Activated CD4-positive, alpha-beta T cell treated with anti-CD3 and anti-CD28 coated beads, Interleukin-2, Interleukin-4, amounts not matched to agents 100 ng/mL and 50 ng/mL, durations not matched to agents 16 hours and 8 hours (primary cell): Measurements from ENCODE around the gene RBM47.
A peak's percentile ranks its signal among the peaks of the same experiment; 100 is the strongest.
"Not testable (repeated sequence)": the region's sequence is repeated elsewhere in the genome, so short reads cannot be mapped to it uniquely, and the experiment has no call there.

Source experiments
- DNase-seq: peaks from one replicate; pipeline ENCODE4 v3.0.0-alpha.2; 2020; ENCODE audit warnings: low spot score

Gene RBM47

DNA sequence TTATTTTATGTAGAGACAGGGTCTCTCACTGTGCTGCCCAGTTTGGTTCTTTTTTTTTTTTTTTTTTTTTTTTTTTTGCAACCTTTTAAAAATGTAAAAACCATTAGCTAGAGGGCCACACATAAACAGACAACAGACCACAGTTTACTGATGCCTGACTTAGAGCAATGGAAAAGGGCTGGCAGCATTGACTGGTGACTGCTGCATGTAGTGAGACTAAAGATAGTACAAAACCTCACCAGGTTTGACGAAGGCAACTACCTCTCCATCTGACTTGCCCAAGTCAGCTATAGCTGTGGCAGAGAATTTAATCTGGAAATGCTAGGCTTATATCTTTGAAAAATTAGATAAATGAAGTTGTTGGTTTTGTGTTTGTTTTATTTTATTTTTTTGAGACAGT lies 102.9 kb downstream of the RBM47 start:
- DNase-seq, result no peak

DNA sequence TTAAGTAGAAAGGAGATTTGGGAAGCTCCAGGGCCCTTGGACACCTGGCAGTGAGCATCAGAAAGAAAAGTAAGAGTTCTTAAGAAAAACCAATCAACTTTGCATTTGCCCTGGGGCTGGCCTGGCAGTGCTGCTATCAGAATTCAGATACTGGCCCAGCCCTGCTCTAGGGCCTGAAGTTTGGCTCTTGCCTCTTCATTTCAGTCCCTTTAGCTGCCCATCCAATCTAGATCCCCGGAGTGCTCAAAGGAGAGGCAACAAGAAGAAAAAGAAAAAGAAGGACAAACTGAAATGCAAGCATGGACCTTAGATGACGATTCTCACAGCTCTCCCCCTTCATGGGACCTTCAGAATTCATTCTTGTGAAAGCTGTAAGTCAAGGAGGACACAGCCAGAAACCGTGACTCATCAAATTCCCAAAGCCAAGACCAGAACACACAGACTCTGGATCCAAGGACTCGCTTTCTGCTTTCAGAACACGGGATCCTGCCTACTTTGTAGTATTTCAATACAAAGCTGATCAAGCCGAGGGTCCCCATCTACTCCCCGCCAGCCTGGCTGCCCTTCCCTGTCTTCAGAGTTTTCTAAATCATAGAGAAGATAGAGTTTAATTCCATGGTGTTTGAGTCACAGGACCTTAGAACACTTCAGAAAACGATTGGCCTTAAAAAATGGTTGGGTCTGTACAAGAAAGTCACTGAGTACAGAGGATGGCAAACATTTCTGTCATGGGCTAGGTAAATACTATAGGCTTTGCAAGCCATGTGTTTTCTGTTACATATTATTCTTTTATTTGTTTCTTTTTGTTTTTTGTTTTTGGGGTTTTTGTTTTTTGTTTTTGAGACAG lies 103.7 kb downstream of the RBM47 start:
- no peak for DNase-seq

DNA sequence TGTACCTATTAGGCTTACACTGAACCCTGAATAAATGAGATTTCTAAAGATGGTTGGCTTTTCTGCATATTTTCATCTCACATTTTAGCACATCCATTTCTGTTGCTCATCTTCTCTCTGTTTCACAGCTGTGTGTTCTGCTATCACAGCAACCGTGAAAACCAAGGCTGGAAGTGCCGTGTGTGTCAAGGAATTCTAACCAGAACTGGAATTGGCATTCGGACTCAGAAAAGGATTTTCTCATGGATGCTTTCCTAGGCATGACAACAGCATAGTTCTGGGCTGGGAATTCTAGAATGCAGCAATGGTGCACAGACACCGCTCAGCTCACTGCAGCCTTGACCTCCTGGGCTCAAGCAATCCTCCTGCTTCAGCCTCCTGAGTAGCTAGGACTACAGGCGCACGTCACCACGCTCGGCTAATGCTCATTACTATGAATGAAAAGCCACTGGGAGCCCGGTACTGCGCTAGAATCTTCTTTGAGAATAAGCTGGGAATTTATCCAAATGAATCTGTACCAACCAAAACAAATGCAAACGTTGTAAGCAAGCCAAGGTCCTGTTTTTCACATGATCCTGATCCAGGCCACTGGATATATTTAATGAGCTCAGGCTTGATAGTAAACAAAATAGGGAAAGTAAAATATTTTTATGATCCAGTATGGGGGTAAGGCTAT lies 105.2 kb downstream of the RBM47 start:
- DNase-seq, result no peak

DNA sequence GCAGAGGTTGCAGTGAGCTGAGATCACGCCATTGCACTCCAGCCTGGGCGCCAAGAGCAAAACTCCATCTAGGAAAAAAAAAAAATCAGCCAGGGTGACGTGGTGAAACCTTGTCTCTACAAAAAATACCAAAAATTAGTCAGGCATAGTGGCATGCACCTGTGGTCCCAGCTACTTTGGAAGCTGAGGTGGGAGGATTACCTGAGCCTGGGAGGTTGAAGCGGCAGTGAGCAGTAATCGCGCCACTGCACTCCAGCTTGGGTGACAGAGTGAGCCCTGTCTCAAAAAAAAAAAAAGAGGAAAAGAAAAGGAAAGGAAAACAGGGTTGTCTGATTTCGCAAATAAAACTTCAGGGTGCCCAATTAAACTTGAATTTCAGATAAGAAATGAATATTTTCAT lies 106.1 kb downstream of the RBM47 start:
- no peak for DNase-seq

DNA sequence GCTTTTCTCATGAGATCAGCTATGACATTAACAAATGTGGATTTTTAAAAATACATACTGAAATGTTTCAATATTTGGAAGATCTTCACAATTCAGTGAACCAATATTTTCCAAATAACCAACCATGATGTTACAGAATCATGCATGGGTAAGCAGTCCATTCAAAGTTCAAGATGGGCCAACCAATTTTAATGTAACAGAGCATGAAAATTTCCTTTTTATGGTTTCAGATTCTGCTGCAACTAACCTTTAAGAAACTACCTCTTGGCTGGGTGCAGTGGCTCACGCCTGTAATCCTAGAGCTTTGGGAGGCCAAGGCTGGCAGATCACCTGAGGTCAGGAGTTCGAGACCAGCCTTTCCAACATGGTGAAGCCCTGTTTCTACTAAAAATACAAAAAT lies 107.7 kb downstream of the RBM47 start:
- no peak for DNase-seq

DNA sequence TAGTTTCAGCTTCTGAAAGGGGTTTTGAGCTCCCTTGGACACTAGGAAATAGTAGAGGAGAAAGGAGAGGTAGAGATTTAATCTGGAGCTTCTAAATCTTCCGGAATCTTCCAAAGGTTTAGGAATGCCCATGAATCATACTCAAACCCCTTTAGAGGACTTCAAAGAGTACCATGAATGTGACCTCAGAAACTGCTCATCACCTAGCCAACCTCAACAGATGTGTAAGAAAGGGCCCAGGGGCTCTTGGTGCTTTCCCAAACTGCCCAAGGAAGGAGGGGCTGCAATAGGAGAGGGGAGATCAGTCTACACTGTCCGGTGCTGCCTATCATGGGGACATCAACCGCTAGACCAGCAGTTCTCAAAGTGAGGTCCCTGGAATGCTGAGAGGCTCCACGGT lies 109.1 kb downstream of the RBM47 start:
- no peak for DNase-seq

DNA sequence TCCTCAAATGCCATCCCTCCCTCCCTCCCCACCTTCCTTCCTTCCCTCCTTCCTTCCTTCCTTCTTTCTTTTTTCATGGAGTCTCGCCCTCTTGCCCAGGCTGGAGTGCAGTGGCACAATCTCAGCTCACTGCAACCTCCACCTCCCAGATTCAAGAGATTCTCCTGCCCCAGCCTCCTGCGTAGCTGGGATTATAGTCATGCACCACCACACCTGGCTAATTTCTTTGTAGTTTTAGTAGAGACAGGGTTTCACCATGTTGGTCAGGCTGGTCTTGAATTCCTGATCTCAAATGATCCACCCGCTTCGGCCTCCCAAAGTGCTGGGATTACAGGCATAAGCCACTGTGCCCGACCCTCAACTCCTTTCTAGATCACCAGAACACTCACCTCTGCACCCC lies 112.6 kb downstream of the RBM47 start:
- not testable (repeated sequence) for DNase-seq

DNA sequence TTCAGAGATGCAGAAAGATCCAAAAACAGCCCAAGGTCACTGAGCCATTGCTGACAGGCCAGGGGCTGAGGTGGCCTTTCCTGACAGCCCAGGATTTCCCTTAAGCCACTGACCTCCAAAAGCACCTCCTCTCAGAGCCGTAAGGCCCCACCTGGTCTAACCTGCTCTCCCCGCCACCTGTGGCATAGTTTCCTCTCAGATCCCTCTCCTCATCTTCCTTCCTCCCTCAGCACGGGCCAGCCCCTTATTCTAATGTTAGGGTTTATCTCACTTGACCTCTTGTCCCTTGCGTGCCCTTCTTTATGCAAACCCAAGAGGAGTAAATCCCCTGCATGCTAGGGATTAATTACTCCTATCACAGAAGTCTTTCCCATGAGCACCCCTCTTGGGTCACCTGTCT lies 113.0 kb downstream of the RBM47 start:
- DNase-seq, result no peak

DNA sequence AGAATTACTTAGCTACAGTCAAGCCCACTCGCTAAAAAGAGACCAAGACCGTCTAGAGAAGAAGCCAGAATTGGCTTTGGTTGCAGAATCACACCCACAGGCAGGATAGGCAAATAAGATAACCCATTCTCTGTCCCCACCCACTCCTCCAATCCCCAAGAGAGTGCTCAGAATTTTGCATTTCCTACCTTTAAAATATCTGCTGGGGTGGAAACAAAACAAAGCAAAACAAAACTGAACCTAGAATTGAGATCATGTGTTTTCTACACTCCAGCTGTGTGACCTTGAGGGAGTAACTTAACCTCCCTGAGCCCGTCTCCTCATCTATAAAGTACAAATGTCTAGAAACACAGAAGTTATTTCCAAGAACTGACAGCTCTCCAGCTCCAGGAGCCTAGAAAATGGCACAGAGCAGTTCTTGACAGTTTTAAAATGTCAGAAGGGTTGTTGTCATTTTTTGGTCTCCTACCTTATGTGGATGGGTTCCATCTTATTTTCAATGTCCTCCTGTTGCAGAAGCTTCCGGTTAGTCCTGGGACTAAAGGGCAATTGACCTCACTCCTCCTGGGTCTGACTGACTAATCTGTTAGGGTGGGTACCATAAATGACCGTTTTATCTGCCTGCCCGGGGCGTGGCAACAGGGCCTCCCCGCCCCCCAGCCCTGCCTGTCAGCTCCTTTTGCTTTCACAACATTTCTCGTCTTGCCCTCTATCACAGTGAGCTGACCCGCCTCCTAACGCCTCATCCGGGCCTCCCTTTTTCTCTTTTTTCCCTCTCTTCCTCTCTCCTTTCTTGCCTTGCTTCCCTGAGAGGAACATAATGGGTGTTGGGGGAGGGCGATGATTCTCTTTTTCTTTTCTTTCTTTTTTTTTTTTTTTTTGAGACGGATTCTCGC lies 114.0 kb downstream of the RBM47 start:
- DNase-seq, result no peak

DNA sequence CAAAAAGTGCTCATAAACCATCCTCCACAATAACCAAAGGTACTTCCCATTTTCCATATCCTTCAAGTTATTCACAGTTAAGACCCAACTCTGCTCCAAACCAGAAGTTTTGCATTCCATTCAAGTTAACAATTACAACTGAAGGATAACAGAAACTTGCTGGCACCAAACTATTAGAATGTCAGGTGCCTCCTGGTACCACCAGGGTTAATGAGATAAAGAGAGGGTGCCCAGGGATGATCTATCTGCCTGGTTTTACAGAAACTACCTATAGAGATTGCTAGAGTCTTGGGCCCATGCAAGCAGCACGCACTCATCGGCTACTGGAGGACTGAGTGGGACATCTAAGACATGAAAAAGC lies 114.6 kb downstream of the RBM47 start:
- DNase-seq, result no peak

DNA sequence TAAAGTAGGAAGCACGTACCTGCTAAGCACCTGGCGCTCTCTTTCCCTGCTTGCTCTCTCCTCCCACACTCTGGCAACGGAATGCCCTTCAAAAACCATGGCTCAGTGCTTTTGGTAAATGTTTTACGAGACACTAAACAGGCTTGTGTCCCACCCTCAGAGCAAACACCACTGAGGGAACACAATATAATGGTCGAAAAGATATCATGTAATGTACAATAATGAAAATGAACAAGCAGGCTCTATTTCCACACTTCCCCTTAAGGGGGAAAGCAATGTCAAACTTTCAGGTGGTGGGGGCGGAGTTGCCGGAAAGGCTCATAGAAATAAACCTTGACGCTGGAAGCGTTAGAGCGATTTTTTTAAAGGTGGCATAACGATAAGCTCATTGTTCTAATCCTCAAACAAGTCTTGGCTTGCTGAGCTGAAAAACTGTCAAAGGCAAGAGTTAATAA lies 115.1 kb downstream of the RBM47 start:
- no peak for DNase-seq

DNA sequence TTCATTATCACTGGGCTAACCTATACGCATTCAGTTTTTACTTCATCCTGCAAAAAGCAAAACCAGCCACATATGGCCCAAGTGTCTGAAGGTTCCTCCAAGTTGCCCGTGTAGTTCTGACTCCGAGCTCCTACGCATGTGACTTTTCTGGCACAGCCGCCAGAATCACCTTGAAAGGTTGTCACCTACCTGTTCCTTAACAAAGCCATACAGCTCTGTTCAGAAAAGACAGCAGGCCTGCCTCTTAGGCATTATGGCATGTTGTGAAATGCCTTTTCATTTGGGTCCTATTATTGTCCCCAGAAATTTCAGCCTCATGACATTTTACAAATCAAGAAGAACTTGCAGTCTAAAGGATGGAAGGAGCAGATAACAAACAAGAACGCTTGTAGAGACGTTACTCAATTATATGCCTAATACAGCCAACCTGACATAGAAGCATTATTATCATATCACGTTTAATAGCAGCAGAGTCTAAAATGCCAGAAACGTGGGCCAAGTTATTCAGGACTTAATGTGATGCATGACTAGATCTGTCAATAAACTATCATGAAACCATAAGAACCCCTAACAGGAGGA lies 118.5 kb downstream of the RBM47 start:
- DNase-seq, result no peak

DNA sequence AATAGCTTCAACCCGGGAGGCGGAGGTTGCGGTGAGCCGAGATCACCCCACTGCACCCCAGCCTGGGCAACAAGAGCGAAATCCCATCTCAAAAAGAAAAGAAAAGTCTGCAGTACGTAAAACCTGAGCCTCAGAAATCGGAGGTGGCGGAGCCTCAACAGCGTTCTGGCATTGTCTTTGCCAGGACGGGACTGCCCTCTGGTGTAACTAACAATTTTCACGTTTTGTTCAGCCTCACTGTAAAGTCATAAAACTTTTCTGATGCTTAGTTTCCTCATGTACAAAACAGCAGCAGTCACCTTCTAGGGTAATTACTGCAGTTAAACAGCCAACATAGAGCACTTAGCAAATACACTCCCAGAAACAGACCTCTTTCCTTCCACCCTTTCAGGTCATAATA lies 121.7 kb downstream of the RBM47 start:
- no peak for DNase-seq

DNA sequence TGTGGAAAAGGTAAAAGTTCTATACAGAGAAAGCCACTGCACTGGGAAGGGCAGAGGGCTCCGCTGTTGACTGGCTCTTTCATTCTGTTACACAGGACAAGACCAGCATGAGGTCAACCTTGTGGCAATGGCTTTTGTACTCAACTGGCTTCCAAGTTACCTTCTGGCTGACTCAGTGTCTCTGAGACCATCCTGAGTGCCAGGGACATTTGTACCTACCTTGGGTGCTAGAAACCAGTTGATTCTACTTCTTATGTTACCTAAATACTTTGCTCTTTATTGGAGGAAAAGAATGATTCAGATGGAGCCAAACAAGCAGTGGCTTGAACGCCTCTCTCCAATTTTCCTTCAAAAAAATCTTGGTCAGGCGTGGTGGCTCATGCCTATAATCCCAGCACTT lies 123.2 kb downstream of the RBM47 start:
- DNase-seq, result no peak

DNA sequence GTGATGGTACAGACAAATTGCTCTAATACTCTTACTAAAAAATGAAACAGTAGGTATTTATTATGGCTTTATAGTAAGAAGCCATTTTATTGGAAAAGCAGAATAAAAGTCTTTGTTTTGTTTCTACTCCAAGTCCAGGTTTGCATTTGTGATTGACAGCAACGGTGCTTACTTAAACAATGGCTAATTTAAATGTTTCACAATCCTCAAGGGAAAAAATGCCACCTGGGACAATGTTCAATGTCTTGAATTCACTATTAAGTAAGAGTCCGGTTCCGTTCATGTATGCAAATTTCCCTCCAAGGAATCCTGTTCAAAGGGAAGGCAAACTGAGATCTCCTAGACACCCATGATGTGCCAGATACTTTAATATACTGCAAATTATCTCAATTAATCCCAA lies 123.6 kb downstream of the RBM47 start:
- no peak for DNase-seq

DNA sequence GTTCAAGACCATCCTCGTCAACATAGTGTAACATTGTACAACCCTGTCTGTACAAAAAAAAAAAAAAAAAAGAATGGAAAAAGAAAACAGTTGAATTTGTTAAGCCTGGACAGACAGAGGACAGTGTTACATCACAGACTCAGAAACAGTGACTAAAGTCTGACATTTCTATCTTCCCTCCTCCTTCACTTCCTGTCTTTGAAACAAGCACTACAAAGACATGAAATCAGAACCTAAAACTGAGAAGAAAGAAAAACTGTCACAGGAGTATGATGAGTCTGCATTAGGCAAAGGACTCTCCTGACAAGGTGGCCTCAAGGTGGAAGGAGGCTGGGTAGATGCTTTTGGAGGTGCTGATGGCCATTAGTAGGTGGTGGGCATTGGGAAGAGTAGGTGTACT lies 126.7 kb downstream of the RBM47 start:
- DNase-seq, result peak; percentile 29

DNA sequence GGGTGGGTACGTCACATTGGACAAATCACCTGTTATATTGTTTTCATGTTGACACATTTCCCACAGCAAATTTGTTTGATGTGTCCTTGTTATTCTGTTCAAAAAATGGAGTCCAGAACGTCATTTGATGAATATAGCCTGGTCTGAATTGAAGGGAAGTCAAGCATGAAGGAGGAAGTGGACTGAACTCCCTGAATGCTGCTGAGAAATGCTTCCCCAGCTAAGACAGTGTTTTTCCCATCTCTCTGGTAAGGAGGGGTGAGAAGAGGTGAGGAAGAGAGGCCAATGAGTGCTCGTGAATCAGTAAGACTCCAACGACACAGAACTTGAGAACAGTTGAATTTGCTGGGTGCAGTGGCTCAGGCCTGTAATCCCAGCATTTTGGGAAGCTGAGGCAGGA lies 127.4 kb downstream of the RBM47 start:
- no peak for DNase-seq

DNA sequence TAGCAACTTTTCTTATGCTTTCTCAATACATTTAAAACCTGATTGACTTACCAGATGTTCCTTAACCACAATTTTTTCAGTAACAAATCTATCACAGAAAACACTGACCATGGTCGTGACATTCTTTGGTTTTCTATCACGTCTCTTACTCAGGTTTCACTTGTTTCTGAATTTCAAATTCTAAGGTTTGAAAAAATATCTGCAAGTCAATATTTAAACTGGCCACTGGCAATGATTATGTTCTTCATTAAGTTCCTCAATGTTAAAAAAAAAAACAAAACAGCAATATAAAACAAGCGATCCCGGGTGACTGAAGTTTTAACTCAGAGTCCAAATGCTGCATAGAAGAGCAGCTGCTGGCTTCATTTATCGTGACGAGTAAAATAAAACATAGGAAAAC lies 128.9 kb downstream of the RBM47 start:
- DNase-seq, result no peak

DNA sequence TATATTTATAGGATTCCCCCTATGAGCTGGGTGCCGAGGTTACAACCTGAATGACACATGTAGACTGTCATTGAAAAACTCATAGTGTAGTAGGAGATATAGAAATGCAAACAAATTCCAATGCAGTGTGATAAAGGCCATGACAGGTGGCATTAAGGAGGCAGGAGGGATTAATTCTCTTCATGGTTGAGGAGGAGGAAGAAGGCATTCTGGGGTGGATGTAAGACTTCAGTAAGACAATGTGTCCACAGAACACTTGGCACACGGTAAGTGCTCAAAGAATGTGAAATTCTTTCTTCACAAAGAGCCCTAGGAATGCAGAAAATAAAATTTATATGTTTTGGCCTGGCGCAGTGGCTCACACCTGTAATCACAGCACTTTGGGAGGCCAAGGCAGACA lies 136.5 kb downstream of the RBM47 start:
- no peak for DNase-seq

DNA sequence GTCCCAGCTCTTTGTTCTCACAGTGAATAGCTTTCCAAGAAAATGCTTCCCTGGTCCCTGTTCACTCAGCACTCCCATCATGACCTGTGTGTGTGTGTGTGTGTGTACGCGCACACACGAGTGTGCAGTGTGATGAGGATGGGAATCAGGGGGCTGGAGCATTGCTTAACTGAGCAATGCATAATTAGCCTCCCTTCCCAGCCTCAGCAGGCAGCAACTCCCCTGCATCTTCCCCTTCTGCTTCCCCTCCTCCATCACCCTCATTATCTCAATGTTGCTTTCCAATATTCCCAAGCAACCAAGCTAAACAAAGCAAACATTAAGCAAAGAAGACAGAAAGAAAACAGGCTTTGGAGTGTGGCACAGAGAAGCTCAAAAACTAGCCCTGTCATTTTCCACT lies 137.0 kb downstream of the RBM47 start:
- DNase-seq, result no peak

DNA sequence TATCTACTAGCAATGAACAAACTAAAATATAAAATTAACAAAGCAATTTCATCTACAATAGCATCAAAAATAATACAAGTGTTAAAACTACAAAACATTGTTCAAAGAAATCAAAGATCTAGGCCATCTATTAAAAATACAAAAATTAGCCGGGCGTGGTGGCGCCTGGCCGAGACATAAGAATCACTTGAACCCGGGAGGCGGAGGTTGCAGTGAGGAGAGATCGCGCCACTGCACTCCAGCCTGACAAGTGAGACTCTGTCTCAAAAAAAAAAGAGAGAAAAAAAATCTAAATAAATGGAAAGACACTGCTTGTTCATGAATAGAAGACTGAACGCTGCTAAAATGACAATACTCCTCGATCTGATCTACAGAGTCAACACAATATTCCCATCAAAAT lies 139.2 kb downstream of the RBM47 start:
- DNase-seq, result no peak

DNA sequence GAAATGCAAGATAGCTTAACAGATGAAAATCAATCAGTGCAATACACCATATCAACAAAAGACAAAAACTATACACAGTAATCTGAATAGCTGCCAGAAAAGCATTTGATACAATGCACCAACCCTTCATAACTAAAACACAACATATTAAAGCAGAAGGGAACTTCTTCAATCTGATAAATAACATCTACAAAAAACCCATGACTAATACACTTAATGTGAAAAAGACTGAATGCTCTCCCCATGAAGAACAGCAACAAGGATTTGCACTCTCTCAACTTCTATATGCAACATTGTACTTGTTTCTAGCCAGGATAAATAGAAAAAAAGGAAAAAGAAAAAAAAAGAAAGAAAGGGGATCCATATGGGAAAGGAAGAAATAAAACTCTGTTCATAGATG lies 139.7 kb downstream of the RBM47 start:
- no peak for DNase-seq
